Stimulated activated CD4-positive, alpha-beta T cell treated with anti-CD3 and anti-CD28 coated beads, Interleukin-4, amount 100 ng/mL, for 4 hours (primary cell): ENCODE results near the gene ST6GALNAC4.
"Not testable (repeated sequence)": the region's sequence is repeated elsewhere in the genome, so short reads cannot be mapped to it uniquely, and the experiment has no call there.

Experiments
- DNase-seq, 2 experiments: peaks; one replicate each; pipeline ENCODE4 v3.0.0-alpha.2; 2020

ST6GALNAC4 gene

GRCh38 chr9:127884976-127885490 lies 31.8 kb downstream of the ST6GALNAC4 start:
- no peak for DNase-seq

DNA sequence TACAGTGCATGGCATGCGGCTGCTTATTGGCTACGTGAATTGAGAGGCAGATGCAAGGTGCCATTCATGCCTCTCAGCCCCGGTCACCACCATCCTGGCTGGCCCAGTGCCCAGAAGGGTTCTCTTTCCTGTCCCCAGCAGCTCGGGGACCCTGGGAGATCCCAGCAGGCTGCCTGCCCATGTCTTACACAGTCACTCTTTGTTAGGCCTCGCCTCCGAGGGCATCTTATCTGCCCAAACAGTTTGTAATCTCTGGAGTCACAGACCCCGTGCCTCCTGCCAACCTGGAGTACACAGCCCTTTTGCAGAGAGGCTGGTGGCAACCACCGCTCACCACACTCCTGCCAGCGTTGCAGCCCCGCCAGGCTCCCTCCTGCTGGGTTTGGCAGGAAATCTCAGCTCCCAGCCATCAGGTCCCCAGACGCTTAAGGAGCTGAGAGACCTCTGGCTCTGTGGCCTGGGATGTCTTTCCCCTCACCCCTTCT lies 32.4 kb downstream of the ST6GALNAC4 start:
- DNase-seq = no peak

DNA sequence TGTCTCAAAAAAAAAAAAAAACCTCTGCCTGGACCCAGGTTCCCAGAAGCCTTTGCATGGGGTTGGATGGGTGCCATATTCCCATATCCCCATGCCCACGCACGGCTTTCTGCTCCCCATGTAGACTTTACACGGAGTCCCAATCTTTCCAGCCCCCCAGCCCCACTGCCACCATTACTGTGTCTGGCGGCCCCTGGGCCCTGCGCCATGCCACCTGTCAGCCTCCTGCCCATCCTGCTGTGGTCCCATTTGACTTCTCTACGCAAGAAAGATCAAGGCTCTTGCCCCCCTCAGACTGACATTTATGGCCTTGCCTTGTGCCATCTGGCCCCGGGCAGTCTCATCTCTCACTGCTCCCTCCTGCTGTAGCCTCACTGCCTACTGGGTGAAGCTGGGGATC lies 32.9 kb downstream of the ST6GALNAC4 start:
- no peak for DNase-seq

DNA sequence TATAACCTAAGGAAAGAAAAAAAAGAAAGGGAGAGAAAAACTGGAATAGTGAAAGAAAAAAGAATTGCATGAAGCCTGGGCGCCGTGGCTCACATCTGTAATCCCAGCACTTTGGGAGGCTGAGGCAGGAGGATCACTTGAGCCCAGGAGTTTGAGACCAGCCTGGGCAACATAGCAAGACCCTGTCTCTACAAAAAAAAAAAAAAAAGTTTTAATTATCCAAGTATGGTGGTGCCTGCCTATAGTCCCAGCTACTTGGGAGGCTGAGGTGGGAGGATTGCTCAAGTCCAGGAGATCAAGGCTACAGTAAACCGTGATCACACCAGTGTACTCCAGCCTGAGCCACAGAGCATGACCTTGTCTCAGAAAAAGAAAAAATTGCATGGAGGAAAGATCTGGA lies 35.1 kb downstream of the ST6GALNAC4 start:
- not testable (repeated sequence) for DNase-seq

- no peak for DNase-seq
These were observed 36.7 kb downstream of the ST6GALNAC4 start for GRCh38 chr9:127880143-127880542.

DNA sequence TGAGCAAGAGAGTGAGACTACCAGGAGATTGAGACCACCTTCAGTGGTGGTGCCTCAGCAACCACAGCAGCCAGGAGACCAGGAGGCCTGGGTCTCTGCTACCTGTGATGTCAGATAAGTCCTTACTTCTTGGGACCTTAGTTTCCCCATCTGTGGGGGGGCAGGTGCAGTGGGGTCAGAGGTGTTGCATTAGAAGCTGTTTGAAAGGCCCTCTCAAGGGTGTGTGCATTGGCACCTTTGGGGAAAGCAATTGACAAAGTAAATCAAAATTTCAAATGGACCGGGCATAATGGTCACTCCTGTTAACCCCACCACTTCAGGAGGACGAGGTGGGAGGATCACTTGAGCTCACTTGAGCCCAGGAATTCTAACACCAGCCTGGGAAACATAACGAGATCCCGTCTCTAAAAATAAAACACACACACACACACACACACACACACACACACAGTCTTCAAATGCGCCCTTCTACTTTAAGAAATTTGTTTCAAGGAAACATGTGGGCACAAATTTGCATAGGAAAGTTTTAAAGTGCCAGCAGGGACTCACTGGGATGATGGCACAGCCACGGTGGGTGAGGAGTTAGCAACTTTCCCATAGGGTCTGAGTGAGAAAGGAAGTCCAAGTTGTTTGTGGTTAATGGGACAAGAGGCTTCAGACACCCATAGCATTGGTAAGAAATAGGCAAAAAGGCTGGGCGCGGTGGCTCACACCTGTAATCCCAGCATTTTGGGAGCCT lies 38.0 kb downstream of the ST6GALNAC4 start:
- DNase-seq = no peak

DNA sequence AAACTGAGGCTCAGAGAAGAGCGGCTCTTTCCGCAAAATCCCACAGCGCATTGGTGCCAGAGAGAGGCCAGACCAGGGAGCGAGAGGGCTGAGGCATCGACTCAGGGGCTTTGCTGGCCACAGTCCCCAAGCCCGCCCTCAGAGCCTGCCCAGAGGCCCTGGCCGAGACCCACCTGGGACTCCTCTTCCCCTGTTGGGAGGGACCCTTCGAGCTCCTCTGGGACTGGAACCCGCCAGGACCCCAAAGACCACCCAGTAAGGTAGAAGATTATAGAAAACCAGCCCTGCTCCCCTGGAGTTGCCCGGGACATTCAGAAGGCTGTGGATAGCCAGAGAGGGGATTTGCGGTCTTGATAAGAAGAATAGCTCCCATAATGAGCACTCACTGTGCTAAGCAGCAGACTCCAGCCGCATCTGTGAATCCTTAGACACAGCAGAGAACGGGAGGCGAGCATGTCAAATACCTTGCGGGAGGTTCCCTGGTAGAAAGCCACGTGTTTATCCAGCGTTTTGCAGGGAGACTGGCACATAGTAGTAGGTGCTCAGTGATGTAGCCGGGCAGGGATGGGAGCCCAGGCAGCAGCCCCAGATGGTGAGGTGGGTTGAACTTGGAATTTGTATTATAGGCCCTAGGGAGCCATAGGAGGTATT lies 38.7 kb downstream of the ST6GALNAC4 start:
- DNase-seq = no peak

- no peak for DNase-seq
These were observed 39.3 kb downstream of the ST6GALNAC4 start, which contains the start of gene AK1 for GRCh38 chr9:127877566-127877998. Gene AK1, minus strand, starts transcription at chr9:127877675. Its CDS starts 3,058 bp downstream, at chr9:127874617.

- DNase-seq = no peak
These were observed 39.9 kb downstream of the ST6GALNAC4 start for GRCh38 chr9:127876764-127877562.

GRCh38 chr9:127876026-127876763 lies 40.6 kb downstream of the ST6GALNAC4 start:
- no peak for DNase-seq

DNA sequence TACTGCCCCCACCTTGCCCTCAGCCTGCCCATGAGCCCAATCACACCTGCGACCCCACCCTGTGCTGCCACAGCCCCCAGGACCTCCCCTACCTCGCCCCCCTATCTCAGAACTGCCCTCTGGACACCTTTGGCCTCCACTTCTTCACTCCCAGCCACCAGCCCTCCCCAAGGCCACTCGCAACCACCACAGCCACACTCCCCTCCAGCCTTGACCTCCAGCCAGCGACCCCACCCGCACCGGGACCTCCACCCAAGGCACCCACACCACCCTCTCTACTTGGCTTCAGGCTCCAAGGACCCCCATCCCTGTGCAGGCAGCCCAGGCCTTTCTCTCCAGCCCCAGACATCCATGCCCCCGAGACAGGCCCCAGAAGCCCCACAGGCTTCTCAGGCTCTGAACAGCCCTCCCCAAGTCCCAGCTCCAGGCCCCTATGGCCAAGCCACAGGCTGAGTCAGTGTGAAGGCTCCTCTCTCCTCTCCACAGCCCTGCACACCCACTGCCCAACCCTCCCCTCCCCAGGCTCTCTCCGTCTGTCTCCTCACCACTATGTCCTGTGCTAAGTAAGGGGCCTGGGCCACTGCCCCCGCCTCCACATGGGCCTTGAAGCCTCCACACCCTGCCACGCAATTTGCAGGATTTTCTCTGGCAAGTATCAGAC lies 41.4 kb downstream of the ST6GALNAC4 start:
- DNase-seq = no peak

DNA sequence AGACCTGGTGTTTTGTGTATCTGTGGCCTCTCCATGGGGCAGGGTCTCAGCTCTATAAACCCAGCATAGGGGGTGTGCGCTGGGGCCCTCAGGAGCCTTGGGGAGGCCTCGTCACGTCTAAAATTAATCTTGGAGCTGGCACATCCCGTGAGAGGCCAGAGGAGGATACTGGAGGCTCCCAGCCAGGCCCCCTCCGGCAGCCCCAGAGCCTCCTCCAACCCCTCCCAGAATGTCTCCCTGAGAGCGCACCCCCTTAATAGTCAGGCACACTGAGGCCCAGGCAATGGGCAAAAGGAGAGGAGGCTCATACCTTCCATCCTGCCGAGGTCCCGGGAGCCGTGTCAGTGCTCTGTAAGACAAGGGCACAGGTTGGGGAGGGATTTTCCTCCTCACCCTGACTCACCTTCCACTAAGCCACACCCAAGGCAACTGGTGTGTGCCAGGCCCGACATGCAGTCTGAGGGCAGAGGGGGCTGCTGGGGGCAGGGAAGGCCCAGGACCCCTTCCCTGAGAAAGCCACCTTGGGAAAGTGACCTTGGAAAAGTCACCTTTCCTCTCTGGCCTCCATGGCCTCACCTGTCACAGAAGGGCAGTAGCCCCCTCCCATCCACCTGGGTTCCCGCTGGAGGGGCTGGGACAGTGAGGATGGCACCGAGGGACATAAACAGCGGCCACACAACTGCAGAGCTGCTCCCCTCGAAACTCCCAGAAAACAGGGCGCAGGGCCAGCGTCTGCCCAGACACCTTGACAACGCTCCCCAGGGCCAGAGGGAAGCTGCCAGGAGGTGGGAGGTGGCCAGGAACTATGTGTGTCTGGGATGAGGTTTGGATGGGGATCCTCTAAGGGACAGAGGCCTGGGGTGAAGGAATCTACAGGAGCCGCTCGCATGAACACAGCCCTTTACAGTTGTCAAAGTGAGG lies 42.3 kb downstream of the ST6GALNAC4 start:
- no peak for DNase-seq

GRCh38 chr9:127873886-127874285 lies 43.0 kb downstream of the ST6GALNAC4 start:
- DNase-seq = no peak

DNA sequence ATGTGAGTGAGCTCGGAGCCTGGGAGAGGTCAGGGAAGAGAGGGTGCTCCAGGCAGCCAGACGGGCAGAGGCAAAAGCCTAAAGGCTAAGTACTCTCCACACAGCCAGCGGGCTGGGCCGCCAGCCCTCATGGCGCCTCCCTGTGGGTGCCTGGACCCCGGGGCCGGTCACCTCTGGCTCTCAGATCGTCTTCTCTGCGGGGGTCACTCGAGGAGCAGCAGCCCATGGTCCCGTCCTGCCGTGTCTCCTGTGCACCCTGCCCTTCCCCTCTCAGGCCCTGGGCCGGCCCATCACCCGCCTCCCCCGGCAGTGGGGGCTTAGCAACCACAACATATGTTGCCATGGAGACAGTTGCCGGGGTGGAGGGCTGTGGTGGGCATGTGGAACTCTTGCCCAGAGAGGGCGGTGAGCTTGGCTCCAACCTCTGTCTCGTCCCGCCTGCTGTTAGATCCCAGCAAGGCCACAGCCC lies 43.6 kb downstream of the ST6GALNAC4 start:
- no peak for DNase-seq

DNA sequence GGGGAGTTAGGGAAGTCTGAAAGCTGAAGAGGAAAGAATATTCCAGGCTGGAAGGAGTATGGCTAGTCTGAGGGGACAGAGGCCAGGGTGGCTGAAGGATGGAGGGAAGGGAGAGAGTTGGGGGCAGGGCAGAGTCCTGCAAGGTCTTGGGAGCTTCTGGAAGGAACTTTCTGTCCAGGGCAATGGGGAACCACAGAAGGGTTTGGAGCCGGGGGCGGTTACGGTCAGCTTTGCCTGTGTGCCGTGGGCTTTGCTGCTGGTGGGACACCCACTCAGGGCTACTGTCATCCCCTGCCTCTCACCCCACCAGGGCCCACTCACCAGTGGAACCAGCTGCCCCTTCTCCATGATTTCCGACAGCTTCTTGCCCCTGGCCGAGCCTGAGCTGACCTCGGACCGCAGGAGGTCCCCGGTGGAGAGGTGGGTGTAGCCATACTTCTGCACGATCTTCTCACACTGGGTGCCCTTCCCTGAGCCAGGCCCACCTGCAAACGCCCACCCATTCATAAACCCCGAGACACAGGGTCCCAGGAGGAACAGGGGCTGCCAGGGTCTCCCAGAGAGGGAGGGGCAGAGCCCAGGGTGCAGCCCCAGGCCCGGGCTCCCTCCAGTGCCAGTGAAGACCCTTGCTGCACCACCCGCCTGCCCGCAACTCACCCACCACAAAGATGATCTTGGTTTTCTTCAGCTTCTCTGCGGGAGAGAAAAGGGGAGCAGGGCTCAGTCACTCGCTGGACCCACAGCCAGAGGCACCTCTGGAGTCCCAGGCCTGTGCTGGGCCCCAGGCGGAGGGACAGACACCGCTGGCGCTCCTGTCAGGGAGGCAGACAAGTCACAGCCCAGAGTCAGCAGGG lies 44.2 kb downstream of the ST6GALNAC4 start:
- no peak for DNase-seq

DNA sequence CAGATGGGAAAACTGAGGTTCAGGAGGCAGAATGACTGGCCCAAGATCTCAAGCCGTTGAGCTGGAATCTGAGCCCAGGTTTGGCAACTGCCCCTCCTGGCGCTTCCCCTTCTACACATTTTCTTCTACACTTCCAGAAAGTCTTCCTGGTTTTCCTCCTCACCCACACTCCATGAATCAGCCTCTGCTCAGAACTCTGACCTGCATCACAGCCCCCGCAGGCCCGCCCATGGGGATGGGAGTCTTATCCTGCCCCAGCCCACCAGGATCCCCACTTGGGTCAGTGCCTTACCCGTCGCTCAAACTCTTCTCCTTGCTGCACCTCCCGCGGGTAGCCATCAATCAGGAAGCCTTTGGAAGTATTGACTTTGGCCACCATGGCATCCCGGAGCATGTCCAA lies 45.3 kb downstream of the ST6GALNAC4 start:
- no peak for DNase-seq

DNA sequence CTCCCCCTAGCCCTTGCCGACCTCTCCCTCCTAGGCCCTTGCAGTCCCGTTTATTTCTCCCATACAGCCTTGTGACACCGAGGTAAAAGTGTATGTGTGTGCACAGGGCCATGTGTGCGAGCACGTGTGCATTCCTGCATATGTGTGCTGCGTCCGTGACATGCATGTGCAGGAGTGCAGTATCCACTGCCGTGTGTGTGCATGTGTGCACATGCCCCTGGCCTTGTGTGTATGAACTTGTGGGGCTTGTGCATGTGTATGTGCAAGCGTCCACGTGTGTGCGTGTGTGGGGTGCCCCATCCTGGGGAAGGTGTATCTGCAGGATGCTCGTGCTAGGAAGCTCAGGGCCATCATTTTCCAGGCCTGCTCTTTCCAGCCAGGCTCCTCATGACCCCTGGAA lies 46.0 kb downstream of the ST6GALNAC4 start:
- DNase-seq = no peak

- not testable (repeated sequence) for DNase-seq
These were observed 46.7 kb downstream of the ST6GALNAC4 start for GRCh38 chr9:127870153-127870491.

DNA sequence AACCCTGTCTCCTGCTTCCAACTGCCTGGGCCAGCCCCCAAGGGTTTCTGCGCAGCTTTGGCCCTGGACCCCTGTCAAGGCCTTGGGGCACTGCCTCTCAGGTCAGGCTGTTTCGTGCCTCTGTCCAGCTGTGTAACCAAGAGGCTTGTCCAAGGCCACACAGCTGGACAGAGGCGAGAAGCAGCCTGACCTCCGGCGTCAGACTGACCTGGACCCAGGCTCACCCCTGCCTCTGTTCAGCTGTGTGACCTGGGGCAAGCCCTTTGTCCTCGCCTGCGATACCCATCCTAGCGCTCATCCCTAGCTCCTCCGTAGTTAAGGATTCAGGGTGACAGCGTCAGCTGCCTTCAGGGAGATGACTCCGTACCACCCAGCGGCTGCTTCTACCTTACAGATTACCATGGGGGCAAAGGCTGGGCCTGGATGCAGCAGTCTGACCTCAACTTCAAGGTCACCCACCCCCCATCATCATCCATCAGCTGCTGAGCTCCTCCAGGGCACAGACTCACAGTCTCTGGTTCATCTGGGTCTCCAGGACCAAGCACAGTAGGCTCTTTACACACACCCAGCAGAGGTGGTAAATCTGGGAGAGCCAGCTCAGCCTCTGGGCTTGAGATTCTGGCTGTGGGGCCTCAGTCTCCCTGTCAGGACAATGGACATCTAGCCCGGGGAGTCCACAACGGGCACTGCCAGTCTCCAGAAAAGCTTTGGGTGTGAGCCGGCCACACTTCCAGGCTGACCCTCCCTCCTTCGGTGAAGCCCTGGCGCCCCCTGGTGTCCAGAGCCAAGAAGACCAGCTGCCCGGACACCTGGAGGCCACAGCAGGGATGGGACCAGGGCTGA lies 47.3 kb downstream of the ST6GALNAC4 start:
- DNase-seq = peak; percentile 63 to 81
